Measurements from ENCODE around the gene RBSN. TPM values are rescaled to one million over a fixed set of nuclear protein-coding genes. Genes with fewer than 3 reads are reported as not detected.

RBSN gene
- total and polyA plus RNA-seq, 2 donors (not counting 1 experiment from before 2014, with no cell fraction given): 10.0 to 26.8 TPM

DNA sequence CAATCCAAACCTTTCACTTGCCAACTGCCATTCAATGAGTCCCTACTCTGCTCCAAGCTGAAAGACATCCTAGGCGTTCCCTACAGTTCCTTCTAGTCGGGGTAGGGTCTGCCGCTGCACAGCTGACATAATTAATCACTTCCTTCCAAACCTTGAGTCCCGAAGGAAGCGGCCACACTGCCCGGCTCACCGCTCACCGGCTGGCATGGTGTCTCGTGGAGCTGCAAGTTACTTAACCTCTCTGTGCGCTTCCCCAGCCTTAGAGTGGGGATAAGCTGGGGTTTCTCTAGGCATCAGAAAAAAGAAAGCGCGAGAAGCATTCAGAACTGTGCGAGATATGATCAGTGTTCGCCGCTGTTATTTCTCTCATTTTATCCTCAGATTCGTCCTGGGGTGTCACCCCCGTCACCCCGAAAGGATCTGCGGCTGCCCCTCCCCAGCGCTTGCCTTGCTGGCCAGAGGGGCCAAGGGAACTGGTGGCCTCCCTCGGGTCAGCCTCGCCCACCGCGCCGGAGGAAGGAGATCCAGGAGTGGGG is 34.6 kb downstream of the RBSN start:
- H2AFZ ChIP-seq (ENCODE audit: low read length): peak overlapping the region; percentile 45
- DNase-seq (ENCODE audit: low read depth in 2 of 2): peak; percentile 24 to 30
- H3K4me2 ChIP-seq (ENCODE audit: extremely low read depth, insufficient read depth, low read length): peak overlapping the region; percentile 90
- no peaks in the 10 kb centered on the region for H3K36me3 ChIP-seq (ENCODE audit: control insufficient read depth, insufficient read depth, low read length)
- TF ChIP-seq EZH2 (IDR thresholded peaks at IDR 0.05; ENCODE audit: low read length, missing control alignments): no peak
- TF ChIP-seq, protein P1, sequence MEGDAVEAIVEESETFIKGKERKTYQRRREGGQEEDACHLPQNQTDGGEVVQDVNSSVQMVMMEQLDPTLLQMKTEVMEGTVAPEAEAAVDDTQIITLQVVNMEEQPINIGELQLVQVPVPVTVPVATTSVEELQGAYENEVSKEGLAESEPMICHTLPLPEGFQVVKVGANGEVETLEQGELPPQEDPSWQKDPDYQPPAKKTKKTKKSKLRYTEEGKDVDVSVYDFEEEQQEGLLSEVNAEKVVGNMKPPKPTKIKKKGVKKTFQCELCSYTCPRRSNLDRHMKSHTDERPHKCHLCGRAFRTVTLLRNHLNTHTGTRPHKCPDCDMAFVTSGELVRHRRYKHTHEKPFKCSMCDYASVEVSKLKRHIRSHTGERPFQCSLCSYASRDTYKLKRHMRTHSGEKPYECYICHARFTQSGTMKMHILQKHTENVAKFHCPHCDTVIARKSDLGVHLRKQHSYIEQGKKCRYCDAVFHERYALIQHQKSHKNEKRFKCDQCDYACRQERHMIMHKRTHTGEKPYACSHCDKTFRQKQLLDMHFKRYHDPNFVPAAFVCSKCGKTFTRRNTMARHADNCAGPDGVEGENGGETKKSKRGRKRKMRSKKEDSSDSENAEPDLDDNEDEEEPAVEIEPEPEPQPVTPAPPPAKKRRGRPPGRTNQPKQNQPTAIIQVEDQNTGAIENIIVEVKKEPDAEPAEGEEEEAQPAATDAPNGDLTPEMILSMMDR (conservative IDR thresholded peaks at IDR 0.05 in 1 of 2, IDR thresholded peaks at IDR 0.05 in 1 of 2; ENCODE audit: low read depth in 1 of 2, low read length in 2 of 2): no peak
- H3K4me3 ChIP-seq (replicated peaks in 1 of 4; ENCODE audit: control extremely low read depth in 1 of 4, insufficient read depth in 1 of 4, low read depth in 3 of 4, low read length in 4 of 4): peak overlapping the region; percentile 82 to 92 (median 86)
- H3K27me3 ChIP-seq (ENCODE audit: control insufficient read depth, insufficient read depth, low read length): no peaks in the 10 kb centered on the region
- peak overlapping the region; percentile 83 for H3K9ac ChIP-seq (ENCODE audit: insufficient read depth, low read length)
- no peaks in the 10 kb centered on the region for H3K4me1 ChIP-seq (ENCODE audit: control insufficient read depth, extremely low read depth, insufficient read depth, low read length)
- H3K79me2 ChIP-seq (ENCODE audit: control insufficient read depth, insufficient read depth, low read length): peaks cover 21% of the 10 kb centered on the region
- H3K9me3 ChIP-seq (ENCODE audit: control insufficient read depth, insufficient read depth, low read depth, low read length): no peaks in the 10 kb centered on the region
- H3K27ac ChIP-seq (ENCODE audit: insufficient read depth, low read length): peak overlapping the region; percentile 84
- H4K20me1 ChIP-seq (ENCODE audit: control insufficient read depth, extremely low read depth, insufficient read depth, low read length): no peaks in the 10 kb centered on the region

DNA sequence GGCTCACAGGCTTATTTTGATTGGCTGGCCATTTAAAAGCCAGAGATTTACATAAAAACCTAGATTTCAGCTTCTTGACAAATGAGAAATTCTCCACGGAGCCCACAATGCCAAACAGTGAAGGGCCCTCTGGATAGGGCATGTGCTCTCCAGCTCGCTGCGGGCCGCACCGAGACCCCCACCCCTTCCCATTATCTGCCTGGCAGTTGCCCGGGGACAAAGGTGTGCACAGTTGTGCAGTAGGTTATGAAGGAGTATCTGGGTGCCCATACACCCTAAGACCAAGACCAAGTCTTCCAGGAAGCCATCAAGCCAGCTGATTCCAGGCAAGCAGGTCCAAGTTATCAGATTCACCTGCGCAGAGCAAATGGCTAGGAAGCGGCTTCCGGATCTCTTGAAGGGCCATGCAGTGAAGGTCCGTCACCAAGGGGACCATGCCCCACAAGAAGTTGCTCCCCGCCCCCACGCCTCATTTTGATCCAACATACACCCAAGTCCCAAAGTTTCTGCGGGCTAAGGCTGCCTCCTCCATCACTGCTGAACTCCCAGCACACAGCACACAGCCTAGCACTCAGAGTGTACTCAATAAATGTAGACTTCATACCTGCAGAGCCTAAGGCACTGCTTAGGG is 35.2 kb downstream of the RBSN start:
- Histone ChIP-seq H3K27me3 (ENCODE audit: control insufficient read depth, insufficient read depth, low read length) (no peaks in the 10 kb centered on the region), H3K4me1 (ENCODE audit: control insufficient read depth, extremely low read depth, insufficient read depth, low read length) (no peaks in the 10 kb centered on the region), H3K4me3 (replicated peaks in 1 of 4; ENCODE audit: control extremely low read depth in 1 of 4, insufficient read depth in 1 of 4, low read depth in 3 of 4, low read length in 4 of 4) (peak overlapping the region; percentile 82 to 92 (median 86)), H3K9me3 (ENCODE audit: control insufficient read depth, insufficient read depth, low read depth, low read length) (no peaks in the 10 kb centered on the region), H3K9ac (ENCODE audit: insufficient read depth, low read length) (no peak overlapping the region), H3K4me2 (ENCODE audit: extremely low read depth, insufficient read depth, low read length) (peak overlapping the region; percentile 90), H3K27ac (ENCODE audit: insufficient read depth, low read length) (peak overlapping the region; percentile 84), H3K79me2 (ENCODE audit: control insufficient read depth, insufficient read depth, low read length) (peaks cover 21% of the 10 kb centered on the region), H3K36me3 (ENCODE audit: control insufficient read depth, insufficient read depth, low read length) (peaks cover 2% of the 10 kb centered on the region), H2AFZ (ENCODE audit: low read length) (peak overlapping the region; percentile 45), H4K20me1 (ENCODE audit: control insufficient read depth, extremely low read depth, insufficient read depth, low read length) (no peaks in the 10 kb centered on the region)
- DNase-seq (ENCODE audit: low read depth in 2 of 2): no peak
- TF ChIP-seq EZH2 (IDR thresholded peaks at IDR 0.05; ENCODE audit: low read length, missing control alignments): no peak
- TF ChIP-seq, protein P1 (conservative IDR thresholded peaks at IDR 0.05 in 1 of 2, IDR thresholded peaks at IDR 0.05 in 1 of 2; ENCODE audit: low read depth in 1 of 2, low read length in 2 of 2): no peak

DNA sequence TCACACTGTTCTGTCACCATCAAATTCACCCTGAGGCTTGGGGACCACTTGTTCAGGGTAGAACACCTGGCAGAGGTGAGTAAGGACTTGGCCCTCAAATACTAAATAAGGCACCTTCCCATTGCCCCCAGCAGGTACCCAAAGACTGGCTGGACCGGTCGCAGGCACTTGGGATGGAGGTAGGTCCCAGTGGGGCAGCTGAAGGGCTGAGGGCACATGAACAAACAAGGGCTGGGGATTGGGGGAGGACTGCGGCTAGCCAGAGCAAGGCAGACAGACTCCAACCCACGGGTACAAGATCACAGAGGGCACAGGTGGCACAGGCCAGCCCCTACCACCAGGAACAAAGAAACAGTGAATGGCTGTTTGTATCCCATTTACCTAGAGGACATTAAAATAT is 35.7 kb downstream of the RBSN start:
- H3K9ac ChIP-seq (ENCODE audit: insufficient read depth, low read length): no peak overlapping the region
- peak overlapping the region in 1 of 4 experiments; percentile 92 for H3K4me3 ChIP-seq (replicated peaks in 1 of 4; ENCODE audit: control extremely low read depth in 1 of 4, insufficient read depth in 1 of 4, low read depth in 3 of 4, low read length in 4 of 4)
- H2AFZ ChIP-seq (ENCODE audit: low read length): no peak overlapping the region
- no peaks in the 10 kb centered on the region for H4K20me1 ChIP-seq (ENCODE audit: control insufficient read depth, extremely low read depth, insufficient read depth, low read length)
- no peaks in the 10 kb centered on the region for H3K4me1 ChIP-seq (ENCODE audit: control insufficient read depth, extremely low read depth, insufficient read depth, low read length)
- peaks cover 21% of the 10 kb centered on the region for H3K79me2 ChIP-seq (ENCODE audit: control insufficient read depth, insufficient read depth, low read length)
- H3K4me2 ChIP-seq (ENCODE audit: extremely low read depth, insufficient read depth, low read length): no peak overlapping the region
- no peaks in the 10 kb centered on the region for H3K27me3 ChIP-seq (ENCODE audit: control insufficient read depth, insufficient read depth, low read length)
- DNase-seq (ENCODE audit: low read depth in 2 of 2): no peak
- TF ChIP-seq EZH2 (IDR thresholded peaks at IDR 0.05; ENCODE audit: low read length, missing control alignments): no peak
- TF ChIP-seq, protein P1 (conservative IDR thresholded peaks at IDR 0.05 in 1 of 2, IDR thresholded peaks at IDR 0.05 in 1 of 2; ENCODE audit: low read depth in 1 of 2, low read length in 2 of 2): no peak
- H3K27ac ChIP-seq (ENCODE audit: insufficient read depth, low read length): no peak overlapping the region
- no peaks in the 10 kb centered on the region for H3K9me3 ChIP-seq (ENCODE audit: control insufficient read depth, insufficient read depth, low read depth, low read length)
- H3K36me3 ChIP-seq (ENCODE audit: control insufficient read depth, insufficient read depth, low read length): peaks cover 4% of the 10 kb centered on the region
